HG03135 (cell line): ENCODE measurements around the gene LIPE.

Experiments used
- ATAC-seq: cut with Tn5 transposase; IDR thresholded peaks from one replicate; pipeline ENCODE4 v1.9.1; 2021; ENCODE audit warnings: mild to moderate bottlenecking, moderate library complexity; ENCODE audit not compliant: unreplicated experiment

Gene LIPE

DNA sequence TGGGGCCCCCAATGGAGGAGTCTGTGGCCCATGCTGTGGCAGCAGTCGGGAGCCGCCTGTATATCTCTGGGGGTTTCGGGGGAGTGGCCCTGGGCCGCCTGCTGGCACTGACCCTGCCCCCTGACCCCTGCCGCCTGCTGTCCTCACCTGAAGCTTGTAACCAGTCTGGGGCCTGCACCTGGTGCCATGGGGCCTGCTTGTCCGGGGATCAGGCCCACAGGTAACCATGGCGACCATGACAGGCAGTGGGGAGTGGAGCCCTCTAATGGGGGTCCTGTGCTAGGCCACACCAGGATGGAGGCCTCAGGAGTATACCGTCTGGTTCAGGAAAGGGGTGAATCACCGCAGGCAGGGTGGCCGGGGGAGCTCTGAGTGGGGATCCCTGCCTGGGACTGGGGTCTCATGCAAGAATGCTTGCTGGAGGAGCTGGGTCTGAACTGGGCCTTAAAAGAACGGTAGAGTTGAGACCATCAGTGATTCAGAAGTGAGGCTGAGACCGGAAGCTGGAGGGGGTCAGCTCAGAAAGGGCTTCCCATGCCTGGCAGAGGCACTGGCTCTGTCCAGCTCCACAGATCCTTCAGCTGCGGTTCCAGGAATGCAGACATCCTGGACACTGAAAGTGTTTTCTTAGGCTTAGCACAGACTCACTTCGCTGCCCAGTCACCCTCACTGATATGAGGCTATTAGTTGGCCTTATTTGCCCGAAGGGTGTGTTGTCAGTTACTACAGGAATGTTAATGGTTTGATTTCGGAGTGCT is 66.2 kb downstream of the LIPE start:
- ATAC-seq = no peak

DNA sequence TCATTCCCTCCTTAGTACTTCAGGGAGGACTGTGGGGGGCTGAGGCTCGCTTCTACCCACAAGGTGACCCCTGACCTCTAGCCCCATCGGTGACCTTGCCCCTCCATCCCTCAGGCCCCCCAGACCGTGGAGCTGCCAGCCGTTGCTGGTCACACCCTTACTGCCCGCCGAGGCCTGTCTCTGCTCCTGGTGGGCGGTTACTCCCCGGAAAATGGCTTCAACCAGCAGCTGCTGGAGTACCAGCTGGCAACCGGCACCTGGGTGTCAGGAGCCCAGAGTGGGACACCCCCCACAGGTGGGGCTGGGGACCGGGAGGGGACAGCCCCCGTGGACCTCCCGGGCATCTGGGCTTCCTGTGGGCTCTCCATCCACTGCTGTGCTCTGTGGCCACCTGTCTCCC is 69.9 kb downstream of the LIPE start:
- no peak for ATAC-seq

DNA sequence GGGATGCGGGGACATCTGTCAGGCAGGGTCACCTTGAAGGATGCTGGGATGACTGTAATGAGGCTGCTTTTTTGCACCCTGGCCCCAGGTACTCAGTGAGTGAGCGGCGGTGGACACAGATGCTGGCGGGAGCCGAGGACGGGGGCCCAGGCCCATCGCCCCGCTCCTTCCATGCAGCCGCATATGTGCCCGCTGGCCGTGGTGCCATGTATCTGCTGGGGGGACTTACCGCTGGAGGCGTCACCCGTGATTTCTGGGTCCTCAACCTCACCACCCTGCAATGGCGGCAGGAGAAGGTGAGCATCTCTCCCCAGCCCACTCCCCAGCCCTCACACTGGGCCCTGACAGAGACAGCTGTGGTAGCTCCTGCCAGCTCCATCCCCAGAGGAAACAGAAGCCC is 70.5 kb downstream of the LIPE start:
- no peak for ATAC-seq

DNA sequence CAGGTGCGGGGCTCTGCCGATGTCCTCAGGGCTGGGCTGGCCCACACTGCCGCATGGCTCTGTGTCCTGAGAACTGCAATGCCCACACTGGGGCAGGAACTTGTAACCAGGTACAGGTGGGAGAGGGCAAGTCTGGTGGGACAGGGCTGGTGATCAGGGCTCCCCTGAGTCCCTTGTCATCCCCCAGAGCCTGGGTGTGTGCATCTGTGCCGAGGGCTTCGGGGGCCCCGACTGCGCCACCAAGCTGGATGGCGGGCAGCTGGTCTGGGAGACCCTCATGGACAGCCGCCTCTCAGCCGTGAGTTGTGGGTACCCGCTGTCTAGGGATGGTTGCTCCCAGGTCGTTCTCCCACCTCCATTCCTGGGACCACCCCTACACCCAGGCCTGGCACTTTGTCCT is 71.3 kb downstream of the LIPE start:
- ATAC-seq = no peak

DNA sequence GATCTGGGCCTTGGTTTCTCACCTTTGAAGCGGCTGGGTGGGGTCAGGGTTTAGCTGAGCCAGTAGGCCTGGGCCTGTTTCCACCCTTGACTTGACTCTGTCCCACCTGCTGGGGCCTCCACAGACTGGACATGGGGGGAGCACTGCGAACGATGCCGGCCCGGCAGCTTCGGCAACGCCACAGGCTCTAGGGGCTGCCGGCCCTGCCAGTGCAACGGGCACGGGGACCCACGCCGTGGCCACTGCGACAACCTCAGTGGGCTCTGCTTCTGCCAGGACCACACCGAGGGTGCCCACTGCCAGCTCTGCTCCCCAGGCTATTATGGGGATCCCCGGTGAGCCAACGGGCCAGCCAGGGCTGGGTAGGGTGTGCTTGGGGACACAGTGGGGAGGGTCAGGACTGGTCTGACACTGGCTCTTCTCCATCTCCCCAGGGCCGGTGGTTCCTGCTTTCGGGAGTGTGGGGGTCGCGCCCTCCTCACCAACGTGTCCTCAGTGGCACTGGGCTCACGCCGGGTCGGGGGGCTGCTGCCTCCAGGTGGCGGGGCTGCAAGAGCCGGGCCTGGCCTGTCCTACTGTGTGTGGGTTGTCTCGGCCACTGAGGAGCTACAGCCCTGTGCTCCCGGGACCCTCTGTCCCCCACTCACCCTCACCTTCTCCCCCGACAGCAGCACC is 73.7 kb downstream of the LIPE start:
- no peak for ATAC-seq

DNA sequence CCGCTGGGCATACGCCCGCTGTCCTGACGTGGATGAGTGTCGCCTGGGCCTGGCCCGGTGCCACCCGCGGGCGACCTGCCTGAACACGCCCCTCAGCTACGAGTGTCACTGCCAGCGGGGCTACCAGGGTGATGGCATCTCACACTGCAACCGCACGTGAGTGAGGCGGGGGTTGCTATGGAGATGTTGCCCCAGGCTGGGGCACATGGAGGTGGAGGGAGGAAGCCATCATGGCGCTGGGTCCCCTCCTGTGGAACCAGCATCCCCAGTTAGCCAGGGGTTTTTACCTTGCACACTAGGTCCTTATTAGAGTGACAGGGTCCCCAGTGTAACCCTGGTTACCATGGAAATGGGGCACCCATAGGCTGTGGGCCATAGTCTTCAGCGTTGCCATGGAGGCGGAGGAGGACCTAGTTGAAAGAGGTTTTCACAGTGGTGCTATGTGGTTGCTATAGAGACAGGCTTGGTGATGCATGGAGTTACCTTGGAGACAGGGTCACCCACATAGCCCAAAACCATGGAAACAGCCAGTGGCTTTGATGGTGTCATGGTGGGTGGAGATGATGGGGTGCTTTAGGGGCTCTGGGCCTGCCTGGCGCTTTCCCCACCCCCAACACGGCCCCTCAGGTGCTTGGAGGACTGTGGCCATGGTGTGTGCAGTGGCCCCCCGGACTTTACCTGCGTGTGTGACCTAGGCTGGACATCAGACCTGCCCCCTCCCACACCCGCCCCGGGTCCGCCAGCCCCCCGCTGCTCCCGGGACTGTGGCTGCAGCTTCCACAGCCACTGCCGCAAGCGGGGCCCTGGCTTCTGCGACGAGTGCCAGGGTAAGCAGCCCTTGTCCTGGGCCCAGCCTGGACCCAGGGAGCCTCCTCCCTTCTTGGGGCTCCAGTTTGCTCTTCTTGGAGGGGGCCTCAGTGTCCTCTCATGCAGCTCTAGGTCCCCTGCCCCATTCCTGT is 74.6 kb downstream of the LIPE start:
- no peak for ATAC-seq
